Measurements from ENCODE around the gene SLC6A4. TPM values are rescaled to one million over a fixed set of nuclear protein-coding genes. Genes with fewer than 3 reads are reported as not detected.
"Not testable (repeated sequence)": the region's sequence is repeated elsewhere in the genome, so short reads cannot be mapped to it uniquely, and the experiment has no call there.

SLC6A4 gene
- total RNA-seq, 5 donors from 2014 or later (not counting 1 experiment from before 2014, with no cell fraction given) = 0.18 to 0.32 TPM; not detected in 3

DNA sequence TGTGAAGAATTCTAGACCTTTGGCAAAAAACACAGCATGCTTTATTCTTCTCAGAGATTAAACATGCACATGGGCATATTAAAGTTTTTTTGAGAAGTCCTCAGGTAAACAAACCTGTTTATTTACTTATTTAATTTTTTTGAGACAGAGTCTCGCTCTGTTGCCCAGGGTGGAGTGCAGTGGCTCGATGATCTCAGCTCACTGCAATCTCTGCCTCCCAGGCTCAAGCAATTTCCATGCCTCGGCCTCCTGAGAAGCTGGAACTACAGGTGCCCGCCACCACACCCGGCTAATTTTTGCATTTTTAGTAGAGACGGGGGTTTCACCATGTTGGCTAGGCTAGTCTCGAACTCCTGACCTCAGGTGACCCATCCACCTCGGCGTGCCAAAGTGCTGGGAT is 34.8 kb downstream of the SLC6A4 start:
- ATAC-seq (replicated peaks in 1 of 4); H3K27ac ChIP-seq (ENCODE audit: low read length); H3K27ac Mint-ChIP-seq; POLR2A ChIA-PET; DNase-seq; H3K4me1 ChIP-seq (ENCODE audit: control insufficient read depth in 1 of 2, extremely low read depth in 1 of 2, insufficient read depth in 2 of 2, low read length in 2 of 2); H3K9me3 Mint-ChIP-seq; CTCF ChIA-PET; H3K36me3 Mint-ChIP-seq; H3K4me3 Mint-ChIP-seq; H3K4me1 Mint-ChIP-seq; H3K4me3 ChIP-seq (ENCODE audit: control insufficient read depth in 1 of 2, extremely low read depth in 1 of 2, low read length in 1 of 2); H3K9me3 ChIP-seq; H3K36me3 ChIP-seq (ENCODE audit: control insufficient read depth in 2 of 2, extremely low read depth in 1 of 2, insufficient read depth in 1 of 2, low read length in 1 of 2): not testable (repeated sequence)
- H3K27me3 Mint-ChIP-seq = peaks cover 18 to 34% of the 10 kb centered on the region in 2 donors
- 84% methylated on average over 8 of the region's 9 CpGs for WGBS (ENCODE audit: insufficient coverage)
- H3K27me3 ChIP-seq (replicated peaks in 1 of 2; ENCODE audit: control insufficient read depth in 2 of 2, extremely low read depth in 1 of 2, insufficient read depth in 2 of 2, low read length in 1 of 2) = peaks cover 0 to 12% of the 10 kb centered on the region in 2 experiments

DNA sequence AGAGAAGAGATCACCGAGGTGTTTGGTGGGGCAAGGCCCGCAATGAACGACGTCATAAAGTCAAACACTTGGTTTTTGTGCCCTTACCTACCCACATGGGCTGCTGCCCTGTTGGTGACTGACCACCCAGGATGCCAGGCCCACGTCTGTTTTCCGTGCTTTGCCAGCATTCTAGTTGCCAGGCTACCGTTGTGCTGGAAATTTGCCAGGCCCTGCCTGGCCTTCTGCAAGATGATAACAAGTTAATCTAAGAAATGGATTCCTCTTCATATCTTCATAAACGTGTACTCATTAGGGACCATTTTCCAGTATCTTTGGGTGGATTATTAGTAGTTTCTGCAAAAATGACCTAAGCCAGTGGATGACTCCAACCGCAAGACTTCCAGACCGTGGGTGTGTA is 35.4 kb downstream of the SLC6A4 start:
- Mint-ChIP-seq H3K36me3 (no peaks in the 10 kb centered on the region), H3K27me3 (peaks cover 18 to 30% of the 10 kb centered on the region in 2 donors), H3K27ac (no peak overlapping the region), H3K4me3 (no peak overlapping the region), H3K9me3 (no peaks in the 10 kb centered on the region), H3K4me1 (no peaks in the 10 kb centered on the region)
- no peaks in the 10 kb centered on the region for H3K36me3 ChIP-seq (ENCODE audit: control insufficient read depth in 2 of 2, extremely low read depth in 1 of 2, insufficient read depth in 1 of 2, low read length in 1 of 2)
- no peak for DNase-seq
- no peak overlapping the region for H3K4me3 ChIP-seq (ENCODE audit: control insufficient read depth in 1 of 2, extremely low read depth in 1 of 2, low read length in 1 of 2)
- no peak overlapping the region for H3K27ac ChIP-seq (ENCODE audit: low read length)
- H3K27me3 ChIP-seq (replicated peaks in 1 of 2; ENCODE audit: control insufficient read depth in 2 of 2, extremely low read depth in 1 of 2, insufficient read depth in 2 of 2, low read length in 1 of 2) = peaks cover 0 to 12% of the 10 kb centered on the region in 2 experiments
- no peaks in the 10 kb centered on the region for H3K9me3 ChIP-seq
- no peaks in the 10 kb centered on the region for H3K4me1 ChIP-seq (ENCODE audit: control insufficient read depth in 1 of 2, extremely low read depth in 1 of 2, insufficient read depth in 2 of 2, low read length in 2 of 2)
- ChIA-PET CTCF (no interaction called here), POLR2A (no interaction called here)
- WGBS (ENCODE audit: insufficient coverage) = 97% methylated on average over 7 of the region's 10 CpGs
- no peak for ATAC-seq (replicated peaks in 1 of 4)

DNA sequence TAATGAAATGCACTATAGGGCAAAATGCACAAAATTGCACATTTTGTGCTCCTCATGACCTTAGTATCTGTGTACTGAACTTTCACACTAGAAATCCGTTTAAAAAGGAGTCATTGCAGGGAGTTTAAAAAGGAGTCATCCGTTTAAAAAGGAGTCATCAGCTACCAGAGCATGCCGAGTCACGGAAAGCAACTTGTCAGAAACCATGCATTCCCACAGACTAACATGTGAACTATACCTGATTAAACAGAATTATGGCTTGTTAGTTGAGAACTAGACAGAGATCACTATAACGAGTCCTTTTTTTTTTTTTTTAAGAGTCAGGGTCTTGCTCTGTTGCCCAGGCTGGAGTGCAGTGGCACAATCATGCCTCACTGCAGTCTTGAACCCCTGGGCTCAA is 35.9 kb downstream of the SLC6A4 start:
- no peak overlapping the region for H3K27ac ChIP-seq (ENCODE audit: low read length)
- CTCF ChIA-PET = interaction anchor here in 1 of 2 donors (0.5 kb wide), 1 partner anchor 17 kb away, joined by 3 read pairs; no protein-coding TSS in a partner anchor
- Mint-ChIP-seq H3K4me3 (no peak overlapping the region), H3K9me3 (no peaks in the 10 kb centered on the region), H3K27me3 (peaks cover 18 to 29% of the 10 kb centered on the region in 2 donors), H3K4me1 (no peaks in the 10 kb centered on the region), H3K27ac (no peak overlapping the region), H3K36me3 (no peaks in the 10 kb centered on the region)
- POLR2A ChIA-PET = no interaction called here
- no peaks in the 10 kb centered on the region for H3K9me3 ChIP-seq
- DNase-seq (no peak), ATAC-seq (replicated peaks in 1 of 4) (no peak)
- H3K4me1 ChIP-seq (ENCODE audit: control insufficient read depth in 1 of 2, extremely low read depth in 1 of 2, insufficient read depth in 2 of 2, low read length in 2 of 2) = no peaks in the 10 kb centered on the region
- no peaks in the 10 kb centered on the region for H3K36me3 ChIP-seq (ENCODE audit: control insufficient read depth in 2 of 2, extremely low read depth in 1 of 2, insufficient read depth in 1 of 2, low read length in 1 of 2)
- H3K4me3 ChIP-seq (ENCODE audit: control insufficient read depth in 1 of 2, extremely low read depth in 1 of 2, low read length in 1 of 2) = no peak overlapping the region
- peaks cover 0 to 10% of the 10 kb centered on the region in 2 experiments for H3K27me3 ChIP-seq (replicated peaks in 1 of 2; ENCODE audit: control insufficient read depth in 2 of 2, extremely low read depth in 1 of 2, insufficient read depth in 2 of 2, low read length in 1 of 2)
- 67% methylated on average over 1 of the region's 5 CpGs for WGBS (ENCODE audit: insufficient coverage)

DNA sequence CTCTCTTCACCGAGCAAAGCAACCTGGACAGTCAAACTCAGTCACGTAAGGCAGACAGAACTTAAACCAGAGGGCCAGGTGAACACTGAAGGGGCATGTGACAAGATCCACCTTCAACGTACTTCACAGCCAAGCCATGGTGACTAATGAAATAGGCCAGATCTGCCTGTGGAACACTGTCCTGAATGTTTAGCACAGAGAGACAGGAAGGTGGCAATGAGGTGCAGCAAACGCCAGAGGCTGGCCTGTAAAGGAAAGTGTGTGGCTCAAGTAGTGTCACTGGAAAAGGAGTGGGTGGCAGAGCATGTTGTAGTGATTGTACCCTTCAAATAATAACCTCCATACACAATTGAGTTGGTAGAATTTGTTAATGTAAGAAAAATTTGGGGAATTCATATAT is 38.1 kb downstream of the SLC6A4 start:
- CTCF ChIA-PET = no interaction called here
- no peak overlapping the region for H3K4me3 ChIP-seq (ENCODE audit: control insufficient read depth in 1 of 2, extremely low read depth in 1 of 2, low read length in 1 of 2)
- H3K27ac ChIP-seq (ENCODE audit: low read length) = no peak overlapping the region
- Mint-ChIP-seq H3K4me1 (no peaks in the 10 kb centered on the region), H3K4me3 (no peak overlapping the region), H3K9me3 (no peaks in the 10 kb centered on the region), H3K27me3 (peaks cover 12 to 14% of the 10 kb centered on the region in 2 donors), H3K36me3 (no peaks in the 10 kb centered on the region), H3K27ac (no peak overlapping the region)
- H3K36me3 ChIP-seq (ENCODE audit: control insufficient read depth in 2 of 2, extremely low read depth in 1 of 2, insufficient read depth in 1 of 2, low read length in 1 of 2) = no peaks in the 10 kb centered on the region
- peaks cover 0 to 5% of the 10 kb centered on the region in 2 experiments for H3K27me3 ChIP-seq (replicated peaks in 1 of 2; ENCODE audit: control insufficient read depth in 2 of 2, extremely low read depth in 1 of 2, insufficient read depth in 2 of 2, low read length in 1 of 2)
- H3K9me3 ChIP-seq = no peaks in the 10 kb centered on the region
- DNase-seq (no peak), ATAC-seq (replicated peaks in 1 of 4) (no peak)
- POLR2A ChIA-PET = no interaction called here
- H3K4me1 ChIP-seq (ENCODE audit: control insufficient read depth in 1 of 2, extremely low read depth in 1 of 2, insufficient read depth in 2 of 2, low read length in 2 of 2) = no peaks in the 10 kb centered on the region
- WGBS (ENCODE audit: insufficient coverage) = 88% methylated on average over 4 of the region's 4 CpGs

DNA sequence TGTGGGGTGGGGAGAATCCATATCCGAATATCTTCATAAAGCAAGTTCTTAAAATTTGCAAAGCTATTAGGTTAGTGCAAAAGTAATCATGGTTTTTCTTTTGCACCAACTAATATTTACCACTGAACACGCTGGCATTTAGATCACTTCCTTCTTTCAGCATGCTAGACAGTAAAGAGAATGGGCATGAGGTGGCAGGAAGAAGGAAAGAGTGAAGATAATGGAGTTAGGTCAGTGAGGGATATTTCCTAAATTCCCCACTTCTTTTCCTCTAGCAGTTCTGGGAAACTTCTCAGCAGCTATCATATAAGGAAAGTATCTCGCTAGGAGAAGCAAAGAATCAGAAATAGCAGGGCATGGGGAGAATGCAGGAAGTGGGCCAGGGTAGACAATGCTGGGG is 39.0 kb downstream of the SLC6A4 start:
- CTCF ChIA-PET = no interaction called here
- Histone ChIP-seq H3K9me3 (no peaks in the 10 kb centered on the region), H3K4me1 (ENCODE audit: control insufficient read depth in 1 of 2, extremely low read depth in 1 of 2, insufficient read depth in 2 of 2, low read length in 2 of 2) (no peaks in the 10 kb centered on the region), H3K4me3 (ENCODE audit: control insufficient read depth in 1 of 2, extremely low read depth in 1 of 2, low read length in 1 of 2) (no peak overlapping the region), H3K27ac (ENCODE audit: low read length) (no peak overlapping the region), H3K36me3 (ENCODE audit: control insufficient read depth in 2 of 2, extremely low read depth in 1 of 2, insufficient read depth in 1 of 2, low read length in 1 of 2) (no peaks in the 10 kb centered on the region), H3K27me3 (replicated peaks in 1 of 2; ENCODE audit: control insufficient read depth in 2 of 2, extremely low read depth in 1 of 2, insufficient read depth in 2 of 2, low read length in 1 of 2) (peaks cover 0 to 2% of the 10 kb centered on the region in 2 experiments)
- Mint-ChIP-seq H3K4me1 (no peaks in the 10 kb centered on the region), H3K27ac (no peak overlapping the region), H3K4me3 (no peak overlapping the region), H3K36me3 (no peaks in the 10 kb centered on the region), H3K9me3 (no peaks in the 10 kb centered on the region), H3K27me3 (peaks cover 10 to 14% of the 10 kb centered on the region in 2 donors)
- no peak for ATAC-seq (replicated peaks in 1 of 4)
- POLR2A ChIA-PET = interaction anchor here in 1 of 2 donors (0.6 kb wide), 1 partner anchor 68 kb away, joined by 3 read pairs; no protein-coding TSS in a partner anchor
- no peak for DNase-seq
- WGBS (ENCODE audit: insufficient coverage) = 50% methylated on average over 1 of the region's 3 CpGs

DNA sequence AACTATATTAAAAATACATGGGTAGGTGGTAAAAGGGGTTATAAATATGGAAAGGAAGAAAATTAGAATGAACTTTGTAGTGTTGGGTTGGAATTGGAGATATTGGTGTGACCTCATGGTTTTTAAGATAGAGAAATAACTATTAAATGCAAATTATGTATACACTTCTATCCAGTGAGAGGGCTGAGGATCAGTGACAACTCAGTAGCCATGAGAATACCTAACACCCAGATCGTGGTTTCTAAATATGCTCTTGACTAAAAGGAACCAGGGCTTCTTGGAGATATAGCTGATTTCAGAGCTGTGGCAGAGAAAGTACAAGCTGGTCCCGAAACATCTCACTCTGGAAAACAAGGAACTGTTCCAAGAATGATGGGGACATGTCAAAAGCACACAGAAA is 44.4 kb downstream of the SLC6A4 start:
- Mint-ChIP-seq H3K36me3 (peaks cover 3% of the 10 kb centered on the region), H3K9me3 (no peaks in the 10 kb centered on the region), H3K27ac (no peak overlapping the region), H3K27me3 (peaks cover 0 to 3% of the 10 kb centered on the region in 2 donors), H3K4me1 (no peaks in the 10 kb centered on the region), H3K4me3 (no peak overlapping the region)
- no peaks in the 10 kb centered on the region for H3K9me3 ChIP-seq
- no peaks in the 10 kb centered on the region for H3K27me3 ChIP-seq (replicated peaks in 1 of 2; ENCODE audit: control insufficient read depth in 2 of 2, extremely low read depth in 1 of 2, insufficient read depth in 2 of 2, low read length in 1 of 2)
- no peak for ATAC-seq (replicated peaks in 1 of 4)
- H3K4me3 ChIP-seq (ENCODE audit: control insufficient read depth in 1 of 2, extremely low read depth in 1 of 2, low read length in 1 of 2) = no peak overlapping the region
- no peak for DNase-seq
- no peaks in the 10 kb centered on the region for H3K36me3 ChIP-seq (ENCODE audit: control insufficient read depth in 2 of 2, extremely low read depth in 1 of 2, insufficient read depth in 1 of 2, low read length in 1 of 2)
- WGBS (ENCODE audit: insufficient coverage) = 100% methylated on average over 1 of the region's 2 CpGs
- no peaks in the 10 kb centered on the region for H3K4me1 ChIP-seq (ENCODE audit: control insufficient read depth in 1 of 2, extremely low read depth in 1 of 2, insufficient read depth in 2 of 2, low read length in 2 of 2)
- H3K27ac ChIP-seq (ENCODE audit: low read length) = no peak overlapping the region
- ChIA-PET CTCF (no interaction called here), POLR2A (no interaction called here)

Measured in T-cell (primary cell).